ENCODE data around the gene UMAD1. TPM values are rescaled to one million over a fixed set of nuclear protein-coding genes. Genes with fewer than 3 reads are reported as not detected.

Gene UMAD1
- total RNA-seq, 1 donor, result 17.0 TPM

DNA sequence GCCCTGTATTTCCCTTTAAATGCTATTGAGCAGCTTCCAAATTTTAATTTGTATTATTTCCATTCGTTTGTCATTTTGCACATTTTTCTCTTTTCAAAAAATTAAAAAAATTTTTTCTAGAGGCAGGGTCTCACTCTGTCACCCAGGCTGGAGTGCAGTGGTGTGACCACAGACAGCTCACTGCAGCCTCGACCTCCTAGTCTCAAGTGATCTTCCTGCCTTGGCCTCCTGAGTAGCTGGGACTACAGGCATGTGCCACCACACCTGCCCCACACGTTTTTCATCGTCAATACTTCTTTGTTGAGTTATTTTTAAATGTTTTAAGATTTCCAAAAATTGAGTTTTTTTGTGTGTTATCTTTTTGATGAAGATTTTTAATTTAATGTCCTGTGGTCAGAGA lies 73.2 kb downstream of the UMAD1 start:
- no peaks in the 10 kb centered on the region for H3K36me3 ChIP-seq (ENCODE audit: insufficient read depth, low read length)
- H3K4me3 ChIP-seq (ENCODE audit: insufficient read depth, low read length), result no peak overlapping the region
- H4K20me1 ChIP-seq (ENCODE audit: insufficient read depth, low read length), result no peaks in the 10 kb centered on the region
- no peaks in the 10 kb centered on the region for H3K27me3 ChIP-seq (ENCODE audit: insufficient read depth, low read length)
- no peaks in the 10 kb centered on the region for H3K79me2 ChIP-seq (ENCODE audit: insufficient read depth, low read length)
- H3K27ac ChIP-seq (ENCODE audit: low read depth, low read length), result no peak overlapping the region
- no peak overlapping the region for H3K4me2 ChIP-seq (ENCODE audit: insufficient read depth, low read length)
- TF ChIP-seq, protein P1, sequence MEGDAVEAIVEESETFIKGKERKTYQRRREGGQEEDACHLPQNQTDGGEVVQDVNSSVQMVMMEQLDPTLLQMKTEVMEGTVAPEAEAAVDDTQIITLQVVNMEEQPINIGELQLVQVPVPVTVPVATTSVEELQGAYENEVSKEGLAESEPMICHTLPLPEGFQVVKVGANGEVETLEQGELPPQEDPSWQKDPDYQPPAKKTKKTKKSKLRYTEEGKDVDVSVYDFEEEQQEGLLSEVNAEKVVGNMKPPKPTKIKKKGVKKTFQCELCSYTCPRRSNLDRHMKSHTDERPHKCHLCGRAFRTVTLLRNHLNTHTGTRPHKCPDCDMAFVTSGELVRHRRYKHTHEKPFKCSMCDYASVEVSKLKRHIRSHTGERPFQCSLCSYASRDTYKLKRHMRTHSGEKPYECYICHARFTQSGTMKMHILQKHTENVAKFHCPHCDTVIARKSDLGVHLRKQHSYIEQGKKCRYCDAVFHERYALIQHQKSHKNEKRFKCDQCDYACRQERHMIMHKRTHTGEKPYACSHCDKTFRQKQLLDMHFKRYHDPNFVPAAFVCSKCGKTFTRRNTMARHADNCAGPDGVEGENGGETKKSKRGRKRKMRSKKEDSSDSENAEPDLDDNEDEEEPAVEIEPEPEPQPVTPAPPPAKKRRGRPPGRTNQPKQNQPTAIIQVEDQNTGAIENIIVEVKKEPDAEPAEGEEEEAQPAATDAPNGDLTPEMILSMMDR (IDR thresholded peaks at IDR 0.05; ENCODE audit: extremely low read depth, low read depth, low read length), result no peak
- no peak for DNase-seq (ENCODE audit: insufficient read length, low spot score, missing footprints)
- H3K4me1 ChIP-seq (ENCODE audit: insufficient read depth, low read length), result no peaks in the 10 kb centered on the region
- no peak overlapping the region for H2AFZ ChIP-seq (ENCODE audit: low read length)
- no peaks in the 10 kb centered on the region for H3K9me3 ChIP-seq (ENCODE audit: low read depth, low read length)

DNA sequence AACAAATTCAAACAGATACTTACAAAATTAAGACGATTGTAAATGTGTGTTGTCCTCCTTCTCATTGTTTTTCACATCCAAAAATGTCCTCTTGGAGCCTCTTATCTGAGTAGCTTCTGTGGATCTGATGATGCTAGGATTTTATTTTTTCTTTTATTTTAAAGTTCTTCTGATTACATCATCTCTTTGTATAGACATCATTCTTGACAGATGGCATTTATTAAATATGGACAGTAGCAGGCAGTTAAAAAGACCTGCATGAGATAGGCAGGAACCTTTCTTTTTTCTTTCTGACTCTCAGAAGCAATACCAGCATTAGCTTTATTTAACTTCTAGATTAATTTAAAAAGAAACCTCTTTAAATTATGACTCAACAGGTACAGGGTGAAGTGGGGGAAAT lies 77.9 kb downstream of the UMAD1 start, which contains the start of gene RPA3:
Gene RPA3, minus strand, starts transcription at position 116 of the 400 bp plus-strand sequence. CDS start 78,189 bp downstream, outside the sequence.
- TF ChIP-seq, protein P1 (IDR thresholded peaks at IDR 0.05; ENCODE audit: extremely low read depth, low read depth, low read length), result no peak
- H3K36me3 ChIP-seq (ENCODE audit: insufficient read depth, low read length), result no peaks in the 10 kb centered on the region
- no peaks in the 10 kb centered on the region for H3K79me2 ChIP-seq (ENCODE audit: insufficient read depth, low read length)
- H3K27me3 ChIP-seq (ENCODE audit: insufficient read depth, low read length), result no peaks in the 10 kb centered on the region
- H3K4me1 ChIP-seq (ENCODE audit: insufficient read depth, low read length), result peaks cover 3% of the 10 kb centered on the region
- no peaks in the 10 kb centered on the region for H4K20me1 ChIP-seq (ENCODE audit: insufficient read depth, low read length)
- H2AFZ ChIP-seq (ENCODE audit: low read length), result no peak within 1 kb of the TSS
- no peak within 1 kb of the TSS for H3K4me3 ChIP-seq (ENCODE audit: insufficient read depth, low read length)
- H3K4me2 ChIP-seq (ENCODE audit: insufficient read depth, low read length), result peak within 1 kb of the TSS; percentile 18
- no peak for DNase-seq (ENCODE audit: insufficient read length, low spot score, missing footprints)
- H3K9me3 ChIP-seq (ENCODE audit: low read depth, low read length), result no peaks in the 10 kb centered on the region
- no peak within 1 kb of the TSS for H3K27ac ChIP-seq (ENCODE audit: low read depth, low read length)

DNA sequence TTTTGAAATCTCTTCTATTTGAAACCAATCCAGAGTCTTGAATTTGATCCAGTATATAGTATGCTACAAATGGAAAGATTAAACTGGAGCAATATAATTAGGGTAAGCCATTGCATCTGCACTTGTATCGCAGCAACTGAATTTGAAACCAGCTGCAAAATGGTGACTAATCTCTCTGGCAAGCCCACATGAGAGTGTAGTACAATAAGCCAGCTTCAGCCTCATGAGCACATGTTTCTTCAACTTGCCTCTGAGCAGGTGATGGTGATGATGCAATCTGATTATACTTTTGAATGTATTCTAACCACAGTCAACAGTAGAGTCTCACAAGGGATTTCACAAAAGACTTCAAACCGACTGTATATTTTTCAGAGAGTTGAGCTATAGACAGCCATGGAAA lies 78.7 kb downstream of the UMAD1 start:
- Histone ChIP-seq H3K27me3 (ENCODE audit: insufficient read depth, low read length) (no peaks in the 10 kb centered on the region), H4K20me1 (ENCODE audit: insufficient read depth, low read length) (no peaks in the 10 kb centered on the region), H2AFZ (ENCODE audit: low read length) (no peak overlapping the region), H3K4me1 (ENCODE audit: insufficient read depth, low read length) (peaks cover 3% of the 10 kb centered on the region), H3K4me3 (ENCODE audit: insufficient read depth, low read length) (no peak overlapping the region), H3K79me2 (ENCODE audit: insufficient read depth, low read length) (no peaks in the 10 kb centered on the region), H3K36me3 (ENCODE audit: insufficient read depth, low read length) (no peaks in the 10 kb centered on the region), H3K9me3 (ENCODE audit: low read depth, low read length) (no peaks in the 10 kb centered on the region), H3K27ac (ENCODE audit: low read depth, low read length) (no peak overlapping the region), H3K4me2 (ENCODE audit: insufficient read depth, low read length) (peak overlapping the region; percentile 18)
- TF ChIP-seq, protein P1 (IDR thresholded peaks at IDR 0.05; ENCODE audit: extremely low read depth, low read depth, low read length), result no peak
- peak; percentile 93 for DNase-seq (ENCODE audit: insufficient read length, low spot score, missing footprints)

DNA sequence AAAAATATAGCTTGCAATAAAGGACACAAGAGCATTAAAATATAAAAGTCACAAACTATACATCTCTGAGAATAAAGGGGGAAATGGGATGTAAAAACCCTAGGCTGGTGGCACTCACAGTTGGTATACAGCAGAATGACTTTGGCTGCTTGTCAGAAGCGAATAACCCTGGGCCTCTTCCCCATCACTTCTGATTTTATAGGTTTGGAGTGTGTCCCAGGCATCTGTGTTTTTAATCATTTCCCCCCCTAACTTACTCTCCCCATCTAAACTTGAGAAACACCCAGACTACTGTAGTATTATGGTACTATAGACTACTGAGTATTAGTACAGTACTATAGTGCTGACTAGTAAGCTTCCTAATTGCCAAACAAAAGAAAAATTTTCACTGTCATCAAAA lies 79.6 kb downstream of the UMAD1 start:
- no peak overlapping the region for H3K4me3 ChIP-seq (ENCODE audit: insufficient read depth, low read length)
- TF ChIP-seq, protein P1 (IDR thresholded peaks at IDR 0.05; ENCODE audit: extremely low read depth, low read depth, low read length), result no peak
- H4K20me1 ChIP-seq (ENCODE audit: insufficient read depth, low read length), result no peaks in the 10 kb centered on the region
- DNase-seq (ENCODE audit: insufficient read length, low spot score, missing footprints), result no peak
- no peak overlapping the region for H2AFZ ChIP-seq (ENCODE audit: low read length)
- H3K27me3 ChIP-seq (ENCODE audit: insufficient read depth, low read length), result no peaks in the 10 kb centered on the region
- H3K9me3 ChIP-seq (ENCODE audit: low read depth, low read length), result no peaks in the 10 kb centered on the region
- H3K36me3 ChIP-seq (ENCODE audit: insufficient read depth, low read length), result no peaks in the 10 kb centered on the region
- no peak overlapping the region for H3K4me2 ChIP-seq (ENCODE audit: insufficient read depth, low read length)
- no peaks in the 10 kb centered on the region for H3K79me2 ChIP-seq (ENCODE audit: insufficient read depth, low read length)
- H3K27ac ChIP-seq (ENCODE audit: low read depth, low read length), result no peak overlapping the region
- peaks cover 3% of the 10 kb centered on the region for H3K4me1 ChIP-seq (ENCODE audit: insufficient read depth, low read length)
